Stimulated activated CD8-positive, alpha-beta memory T cell treated with anti-CD3 and anti-CD28 coated beads, Interleukin-15, amount 100 ng/mL, for 24 hours (primary cell): ENCODE results near the gene HNRNPH3.
"Not testable (repeated sequence)": the region's sequence is repeated elsewhere in the genome, so short reads cannot be mapped to it uniquely, and the experiment has no call there.

Experiments used
- DNase-seq: peaks from one replicate; pipeline ENCODE4 v3.0.0-alpha.2; 2020; ENCODE audit warnings: low read depth

The HNRNPH3 gene

DNA sequence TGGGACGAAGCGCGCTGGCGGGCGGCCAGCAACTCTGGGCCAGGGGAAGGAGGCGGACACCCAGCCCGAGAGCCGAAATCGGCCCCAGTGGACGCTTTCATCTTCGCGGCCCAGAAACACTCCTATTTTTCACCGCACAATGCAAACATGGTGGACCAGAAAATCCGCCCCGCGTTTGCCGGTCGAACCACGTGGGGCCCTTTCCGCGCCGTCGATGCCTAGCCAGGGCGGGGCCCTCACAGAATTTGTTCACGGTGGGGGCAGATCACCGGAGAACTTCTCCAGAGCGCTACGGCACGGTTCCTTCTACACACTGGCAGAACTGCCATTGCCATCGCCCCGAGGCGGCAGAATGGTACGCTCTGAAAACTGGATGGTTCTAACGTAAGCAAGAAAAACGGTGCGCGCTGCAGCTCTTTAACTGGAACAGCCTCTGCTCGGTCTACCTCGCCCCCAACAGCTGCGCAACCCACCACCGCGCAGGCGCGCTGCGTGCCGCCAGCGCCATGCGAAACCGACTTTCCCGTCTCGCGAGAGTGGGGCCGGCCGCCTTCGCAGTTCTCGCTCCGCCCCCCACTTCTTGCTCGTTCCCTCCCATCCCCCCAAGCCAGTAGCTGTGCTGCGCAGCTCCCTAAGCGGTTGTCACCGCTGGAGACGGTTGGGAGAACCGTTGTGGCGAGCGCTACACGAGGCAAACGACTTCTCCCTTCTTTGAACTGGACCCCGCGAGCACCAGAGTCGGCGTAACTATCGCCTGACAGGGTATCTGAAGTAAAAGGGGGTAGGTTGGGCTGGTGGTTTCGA is at the start of gene HNRNPH3:
TSS of gene HNRNPH3 (plus strand) at position 610 of the 804 bp plus-strand sequence. CDS start 5,158 bp downstream, outside the sequence.
- DNase-seq: peak; percentile 97

DNA sequence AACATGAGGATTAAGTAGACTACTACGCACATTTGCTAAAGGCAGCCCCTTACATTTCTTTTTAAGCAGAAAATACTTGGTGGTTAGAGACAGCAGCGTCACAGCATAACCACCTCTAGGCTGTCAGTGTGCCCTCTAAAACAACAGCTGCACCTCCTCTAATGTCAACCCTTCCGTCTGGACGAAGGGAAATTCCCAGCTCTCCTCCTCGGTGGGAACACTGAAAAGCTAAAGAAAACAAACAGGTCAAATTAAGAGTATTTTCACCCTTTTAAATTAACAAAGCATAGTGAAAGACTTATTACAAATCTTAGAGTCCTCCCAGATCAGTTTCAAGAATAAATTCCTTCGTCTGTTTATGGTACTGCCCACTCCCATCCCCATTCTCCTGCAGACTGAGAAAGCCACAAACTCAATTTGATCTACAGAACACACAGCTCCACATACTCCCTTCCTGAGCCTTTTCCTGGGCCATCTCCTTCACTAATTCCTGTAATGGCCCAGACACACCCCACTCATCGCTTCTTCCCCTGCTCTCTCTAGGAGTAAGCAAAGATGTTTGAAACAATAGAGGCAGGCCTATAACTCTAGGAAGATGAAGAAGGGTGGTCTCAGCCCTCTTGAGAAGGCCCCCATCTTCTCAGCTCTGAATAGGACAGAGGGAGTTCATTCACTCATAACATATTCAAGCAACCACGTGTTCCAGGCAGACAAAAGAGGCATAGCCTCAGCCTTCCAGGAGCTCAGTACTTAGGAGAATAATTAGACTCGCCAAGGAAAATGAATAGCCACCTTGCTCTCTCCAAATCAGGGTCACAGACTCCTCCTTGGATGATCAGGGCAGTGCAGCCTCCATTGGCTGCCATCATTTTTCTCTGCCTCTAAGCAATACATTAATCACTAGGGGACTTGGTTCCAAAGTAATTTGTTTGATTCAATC is 47.5 kb upstream of the HNRNPH3 start:
- DNase-seq: no peak

- no peak for DNase-seq
Measured at GRCh38 chr10:68288717-68289116, 43.1 kb upstream of the HNRNPH3 start.

- DNase-seq: no peak
Measured at GRCh38 chr10:68290736-68291135, 41.1 kb upstream of the HNRNPH3 start.

- DNase-seq: no peak
Measured at GRCh38 chr10:68296843-68297663, 34.8 kb upstream of the HNRNPH3 start.

DNA sequence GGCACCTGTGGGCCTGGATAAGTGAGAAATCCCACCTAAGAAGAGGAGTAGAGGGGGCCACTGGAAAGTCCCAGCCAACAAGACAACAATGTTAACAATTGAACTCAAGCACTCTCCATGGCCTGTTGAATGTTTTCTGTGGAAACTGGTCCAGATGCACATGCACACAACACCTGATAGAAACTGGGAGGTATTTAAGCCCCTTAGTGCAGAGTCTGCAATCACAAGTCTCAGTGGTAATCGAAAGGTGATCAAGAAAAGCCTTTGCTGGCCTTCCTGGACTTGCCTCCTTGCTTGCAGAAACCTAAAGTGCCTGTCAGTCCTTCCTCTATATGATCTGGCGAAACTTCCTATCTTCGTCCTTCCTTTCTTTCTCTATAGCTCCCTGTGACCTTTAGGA is 30.6 kb upstream of the HNRNPH3 start:
- no peak for DNase-seq

DNA sequence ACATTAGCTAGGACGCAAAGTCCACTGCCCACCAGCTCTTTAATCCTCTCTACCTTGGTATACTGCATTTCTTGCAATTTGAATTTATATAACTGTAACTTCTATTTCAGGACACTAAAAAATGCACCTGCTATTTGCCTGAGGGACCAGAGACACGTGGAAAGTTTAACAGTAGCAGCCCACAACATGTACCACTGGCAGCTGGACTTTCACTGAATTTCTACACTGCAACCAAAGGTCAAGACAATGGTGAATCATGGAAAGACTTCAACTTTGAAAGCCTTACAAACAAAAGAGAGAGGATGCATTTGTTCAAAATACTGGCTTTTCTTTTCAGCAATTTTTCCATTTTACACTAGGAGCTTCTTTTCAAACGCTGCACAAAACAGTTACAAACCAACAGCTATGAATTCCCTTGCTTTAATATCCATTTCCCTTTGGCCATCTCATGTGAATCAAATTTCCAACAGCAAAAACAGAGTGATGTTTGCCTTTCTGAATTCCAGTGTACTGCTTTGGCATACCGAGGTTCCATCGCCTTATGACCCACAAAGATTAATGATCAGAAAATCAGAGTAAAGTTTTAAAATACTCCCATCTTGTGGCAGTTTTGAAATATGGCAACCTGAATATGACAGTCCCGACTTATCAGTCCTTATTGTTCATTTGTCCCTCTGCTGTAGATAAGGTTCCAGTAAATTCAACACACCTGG is 29.9 kb upstream of the HNRNPH3 start:
- DNase-seq: no peak

DNA sequence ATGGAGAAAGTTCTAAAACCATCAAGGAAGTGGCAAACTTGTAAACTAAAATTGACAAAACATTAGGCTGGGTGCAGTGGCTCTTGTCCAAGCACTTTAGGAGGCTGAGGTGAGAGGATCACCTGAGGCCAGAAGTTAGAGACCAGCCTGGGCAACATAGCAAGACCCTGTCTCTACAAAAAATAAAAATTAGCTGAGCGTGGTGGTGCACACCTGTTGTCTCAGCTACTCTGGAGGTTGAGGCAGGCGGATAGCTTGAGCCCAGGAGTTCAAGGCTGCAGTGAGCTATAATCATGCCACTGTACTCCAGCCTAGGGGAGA is 29.4 kb upstream of the HNRNPH3 start:
- no peak for DNase-seq

GRCh38 chr10:68302871-68303270 is 29.0 kb upstream of the HNRNPH3 start:
- no peak for DNase-seq

DNA sequence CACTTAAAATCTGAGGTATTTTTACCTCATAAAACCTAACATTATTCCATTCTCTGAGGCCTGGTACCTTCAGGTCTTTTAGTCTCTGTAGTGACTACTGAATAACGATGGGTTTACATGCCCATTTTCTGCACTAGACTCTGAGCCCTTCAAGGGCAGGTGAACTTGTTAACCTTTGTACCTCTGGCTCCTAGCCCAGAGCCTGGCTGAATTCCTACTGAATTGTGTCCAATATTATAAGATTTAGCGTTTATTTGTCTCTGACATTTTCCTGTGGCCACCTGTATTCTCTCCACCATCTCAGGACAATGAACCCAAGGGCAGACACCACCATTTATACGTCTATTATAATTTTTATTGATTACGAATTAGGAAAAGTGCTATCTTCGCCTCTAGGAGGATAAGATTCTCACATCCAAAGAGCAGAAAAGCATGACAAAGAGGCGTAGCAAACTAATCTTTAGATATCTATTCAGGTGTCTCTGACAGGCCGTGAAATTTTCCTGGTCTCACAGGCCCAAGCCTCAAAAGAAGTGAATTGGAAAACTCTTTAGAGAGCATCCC is 27.9 kb upstream of the HNRNPH3 start:
- DNase-seq: no peak

DNA sequence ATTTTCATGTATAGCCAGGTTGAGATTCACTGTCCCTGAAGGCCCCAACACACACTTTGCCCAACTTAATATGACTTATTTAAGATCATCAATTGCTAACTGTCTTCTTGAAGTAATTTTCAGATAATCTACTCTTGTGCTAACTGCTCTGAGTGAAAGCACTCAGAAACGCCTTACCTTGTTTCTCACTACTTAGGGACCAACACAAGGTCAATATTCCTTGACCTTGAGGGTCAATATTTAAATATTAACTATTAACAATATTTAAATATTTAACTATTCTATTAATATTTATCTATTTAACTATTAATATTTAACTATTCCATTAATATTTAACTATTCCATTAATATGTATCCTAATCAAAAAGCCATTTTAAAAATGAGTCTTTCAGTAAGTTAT is 26.0 kb upstream of the HNRNPH3 start:
- DNase-seq: no peak

GRCh38 chr10:68310531-68310930 is 21.3 kb upstream of the HNRNPH3 start:
- no peak for DNase-seq

- not testable (repeated sequence) for DNase-seq
Measured at GRCh38 chr10:68314930-68315329, 16.9 kb upstream of the HNRNPH3 start.

- DNase-seq: no peak
Measured at GRCh38 chr10:68315582-68315981, 16.3 kb upstream of the HNRNPH3 start.

- no peak for DNase-seq
Measured at GRCh38 chr10:68318331-68319059, 13.4 kb upstream of the HNRNPH3 start.

DNA sequence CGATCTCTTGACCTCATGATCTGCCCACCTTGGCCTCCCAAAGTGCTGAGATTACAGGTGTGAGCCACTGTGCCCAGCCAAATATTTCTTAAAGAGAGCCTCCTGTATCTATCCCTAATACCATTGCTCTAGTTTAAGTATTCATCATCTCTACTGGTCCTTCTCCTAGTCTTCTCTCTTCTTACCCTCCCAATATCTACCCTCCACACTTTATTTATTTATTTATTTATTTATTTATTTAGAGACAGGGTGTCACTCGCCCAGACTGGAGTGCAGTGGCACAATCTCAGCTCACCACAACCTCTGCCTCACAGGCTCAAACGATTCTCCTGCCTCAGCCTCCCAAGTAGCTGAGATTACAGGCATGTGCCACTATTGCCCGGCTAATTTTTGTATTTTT is 7.5 kb upstream of the HNRNPH3 start:
- not testable (repeated sequence) for DNase-seq

- no peak for DNase-seq
Measured at GRCh38 chr10:68327889-68328786, 3.7 kb upstream of the HNRNPH3 start.

DNA sequence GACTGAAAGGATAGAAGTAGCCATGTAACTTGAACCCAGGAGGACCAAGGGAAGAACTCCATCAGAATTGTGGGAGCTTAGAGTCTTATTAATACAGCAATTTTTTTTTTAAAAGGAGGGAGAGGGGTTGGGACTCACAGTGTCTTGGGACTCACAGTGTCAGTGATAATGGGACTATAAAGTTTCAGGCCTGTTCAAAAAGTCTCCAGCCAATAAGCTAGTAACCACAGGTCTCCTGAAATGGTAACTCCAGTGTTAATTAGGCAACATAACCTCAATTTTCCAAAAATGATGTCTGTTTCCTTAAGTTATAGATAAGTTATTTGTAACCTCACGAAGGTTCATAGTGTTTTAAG is 2.4 kb upstream of the HNRNPH3 start:
- no peak for DNase-seq

DNA sequence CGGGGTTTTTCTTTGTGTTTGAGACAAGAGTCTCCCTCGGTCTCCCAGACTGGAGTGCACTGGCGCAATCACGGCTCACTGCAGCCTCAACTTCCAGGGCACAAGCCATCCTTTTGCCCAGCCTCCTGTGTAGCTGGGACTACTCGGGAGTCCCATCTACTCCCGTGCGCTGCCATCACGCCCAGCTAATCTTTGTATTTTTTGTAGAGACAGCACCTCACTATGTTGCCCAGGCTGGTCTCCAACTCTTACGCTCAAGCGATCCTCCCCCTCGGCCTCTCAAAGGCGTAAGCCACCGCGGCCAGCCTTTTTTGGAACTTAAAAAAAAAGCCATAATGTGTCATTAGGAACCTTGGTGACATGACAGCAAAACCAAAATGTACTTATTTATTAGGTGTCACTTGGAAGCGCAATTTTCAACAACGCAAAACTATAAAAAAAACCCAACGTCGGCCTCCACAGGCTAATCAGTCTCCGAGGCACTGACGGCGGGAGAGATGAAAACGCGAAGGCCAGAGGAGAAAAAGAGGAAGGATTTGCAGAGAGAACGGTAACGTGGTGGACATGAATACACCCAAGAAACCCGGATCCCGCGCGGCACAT is 911 bp upstream of the HNRNPH3 start:
- no peak for DNase-seq
